OCI-LY1 (cell line): Measurements from ENCODE around the gene TMED8.

Source experiments
- EZH2 ChIP-seq: fragments of 200-600 bp; sonication (generic), shearing (Covaris generic); IDR thresholded peaks from 2 replicates; pipeline ENCODE4 v1.8.0; 2017; ENCODE audit warnings: borderline replicate concordance, mixed run types, mild to moderate bottlenecking, antibody characterized with exemption, low read length, moderate library complexity, mixed read lengths
- TF ChIP-seq, protein P1 (sequence below): fragments of 200-600 bp; sonication (generic), shearing (Covaris generic); IDR thresholded peaks from 2 replicates; pipeline ENCODE4 v1.5.1; 2017; ENCODE audit warnings: mild to moderate bottlenecking, antibody characterized with exemption, low read length, moderate library complexity, mixed read lengths

DNA sequence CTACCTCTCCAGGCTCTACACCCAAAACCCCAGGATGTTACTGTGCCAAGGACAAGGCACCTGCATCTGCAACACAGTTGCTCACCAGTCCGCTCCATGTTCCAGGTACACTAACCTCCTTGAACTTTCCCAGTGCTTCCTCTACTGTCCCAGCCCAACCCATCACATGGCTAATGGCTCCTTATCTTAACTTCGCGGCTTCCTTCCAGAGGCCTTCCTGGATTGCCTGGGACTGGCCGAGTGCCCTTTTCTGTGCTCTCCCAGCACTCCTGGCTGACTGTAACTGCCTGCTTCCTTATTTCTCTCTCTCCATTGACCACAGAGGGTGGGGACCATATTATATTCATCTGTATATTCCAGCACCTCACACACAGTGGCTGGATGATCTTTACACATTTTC is 77.1 kb downstream of the TMED8 start:
- TF ChIP-seq, protein P1, sequence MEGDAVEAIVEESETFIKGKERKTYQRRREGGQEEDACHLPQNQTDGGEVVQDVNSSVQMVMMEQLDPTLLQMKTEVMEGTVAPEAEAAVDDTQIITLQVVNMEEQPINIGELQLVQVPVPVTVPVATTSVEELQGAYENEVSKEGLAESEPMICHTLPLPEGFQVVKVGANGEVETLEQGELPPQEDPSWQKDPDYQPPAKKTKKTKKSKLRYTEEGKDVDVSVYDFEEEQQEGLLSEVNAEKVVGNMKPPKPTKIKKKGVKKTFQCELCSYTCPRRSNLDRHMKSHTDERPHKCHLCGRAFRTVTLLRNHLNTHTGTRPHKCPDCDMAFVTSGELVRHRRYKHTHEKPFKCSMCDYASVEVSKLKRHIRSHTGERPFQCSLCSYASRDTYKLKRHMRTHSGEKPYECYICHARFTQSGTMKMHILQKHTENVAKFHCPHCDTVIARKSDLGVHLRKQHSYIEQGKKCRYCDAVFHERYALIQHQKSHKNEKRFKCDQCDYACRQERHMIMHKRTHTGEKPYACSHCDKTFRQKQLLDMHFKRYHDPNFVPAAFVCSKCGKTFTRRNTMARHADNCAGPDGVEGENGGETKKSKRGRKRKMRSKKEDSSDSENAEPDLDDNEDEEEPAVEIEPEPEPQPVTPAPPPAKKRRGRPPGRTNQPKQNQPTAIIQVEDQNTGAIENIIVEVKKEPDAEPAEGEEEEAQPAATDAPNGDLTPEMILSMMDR: no peak
- no peak for TF ChIP-seq EZH2
